Parathyroid adenoma (tissue), 2 donors: ENCODE data around the gene IL17REL.

ENCODE experiments used
- H2AFZ ChIP-seq: fragments of 300-600 bp; sonication (generic); one replicate; pipeline ENCODE4 v1.7.0; 2017; ENCODE audit warnings: antibody characterized with exemption, mild to moderate bottlenecking
- H3K27ac ChIP-seq: fragments of 300-600 bp; sonication (generic); one replicate; pipeline ENCODE4 v1.7.0; 2017
- H3K27me3 ChIP-seq: fragments of 300-600 bp; sonication (generic); one replicate; pipeline ENCODE4 v1.7.0; 2017; ENCODE audit warnings: low read length; ENCODE audit not compliant: control insufficient read depth, insufficient read depth
- H3K36me3 ChIP-seq: fragments of 300-600 bp; sonication (generic); one replicate; pipeline ENCODE4 v1.7.0; 2017; ENCODE audit warnings: low read length; ENCODE audit not compliant: control insufficient read depth, insufficient read depth
- H3K4me1 ChIP-seq: fragments of 300-600 bp; sonication (generic); one replicate; pipeline ENCODE4 v1.7.0; 2017; ENCODE audit warnings: control low read depth
- H3K4me2 ChIP-seq: fragments of 300-600 bp; sonication (generic); one replicate; pipeline ENCODE4 v1.7.0; 2017; ENCODE audit warnings: low read length
- H3K4me3 ChIP-seq: fragments of 300-600 bp; sonication (generic); one replicate; pipeline ENCODE4 v1.7.0; 2017; ENCODE audit warnings: low read depth, low read length
- H3K79me2 ChIP-seq: fragments of 300-600 bp; sonication (generic); one replicate; pipeline ENCODE4 v1.7.0; 2017; ENCODE audit warnings: control low read depth
- H3K9ac ChIP-seq: fragments of 300-600 bp; sonication (generic); one replicate; pipeline ENCODE4 v1.7.0; 2017; ENCODE audit warnings: mild to moderate bottlenecking
- H3K9me3 ChIP-seq: fragments of 300-600 bp; sonication (generic); one replicate; pipeline ENCODE4 v1.7.0; 2017; ENCODE audit warnings: low read length; ENCODE audit not compliant: control insufficient read depth
- CTCF ChIP-seq: fragments of 300-600 bp; sonication (generic); IDR thresholded peaks from one replicate; pipeline ENCODE4 v1.7.0; 2017; ENCODE audit warnings: antibody characterized with exemption, mild to moderate bottlenecking
- donor health status: primary hyperparathyroidism.

The IL17REL gene

GRCh38 chr22:50046019-50046415, 33.5 kb upstream of the IL17REL start:
- H3K36me3 ChIP-seq: no peaks in the 10 kb centered on the region
- no peak overlapping the region for H3K27ac ChIP-seq
- no peak for TF ChIP-seq CTCF
- no peaks in the 10 kb centered on the region for H3K4me1 ChIP-seq
- no peaks in the 10 kb centered on the region for H3K27me3 ChIP-seq
- H2AFZ ChIP-seq: no peak overlapping the region
- H3K4me2 ChIP-seq: no peak overlapping the region
- no peak overlapping the region for H3K9ac ChIP-seq
- no peaks in the 10 kb centered on the region for H3K9me3 ChIP-seq
- no peak overlapping the region for H3K4me3 ChIP-seq
- no peaks in the 10 kb centered on the region for H3K79me2 ChIP-seq

GRCh38 chr22:50045211-50046018, 32.9 kb upstream of the IL17REL start:
- Histone ChIP-seq H3K9ac (no peak overlapping the region), H3K36me3 (no peaks in the 10 kb centered on the region), H3K79me2 (no peaks in the 10 kb centered on the region), H2AFZ (no peak overlapping the region), H3K27ac (no peak overlapping the region), H3K4me3 (no peak overlapping the region), H3K9me3 (no peaks in the 10 kb centered on the region), H3K27me3 (no peaks in the 10 kb centered on the region), H3K4me1 (no peaks in the 10 kb centered on the region), H3K4me2 (no peak overlapping the region)
- TF ChIP-seq CTCF: no peak

GRCh38 chr22:50044485-50045118, 32.0 kb upstream of the IL17REL start:
- Histone ChIP-seq H3K27me3 (no peaks in the 10 kb centered on the region), H3K9ac (no peak overlapping the region), H2AFZ (no peak overlapping the region)

GRCh38 chr22:50041361-50042065, 28.9 kb upstream of the IL17REL start:
- Histone ChIP-seq H3K79me2 (no peaks in the 10 kb centered on the region), H3K27ac (no peak overlapping the region), H3K4me1 (no peaks in the 10 kb centered on the region), H3K27me3 (no peaks in the 10 kb centered on the region), H3K9me3 (no peaks in the 10 kb centered on the region), H3K4me3 (no peak overlapping the region), H2AFZ (no peak overlapping the region), H3K4me2 (no peak overlapping the region), H3K9ac (no peak overlapping the region), H3K36me3 (no peaks in the 10 kb centered on the region)
- no peak for TF ChIP-seq CTCF

More at GRCh38 chr22:50044485-50045118, 32.0 kb upstream of the IL17REL start:
- Histone ChIP-seq H3K27ac (no peak overlapping the region), H3K4me1 (no peaks in the 10 kb centered on the region), H3K79me2 (no peaks in the 10 kb centered on the region), H3K36me3 (no peaks in the 10 kb centered on the region), H3K9me3 (no peaks in the 10 kb centered on the region), H3K4me3 (no peak overlapping the region), H3K4me2 (no peak overlapping the region)
- TF ChIP-seq CTCF: no peak
